Measurements from ENCODE around the gene MTOR. TPM values are rescaled to one million over a fixed set of nuclear protein-coding genes. Genes with fewer than 3 reads are reported as not detected.
"Not testable (repeated sequence)": the region's sequence is repeated elsewhere in the genome, so short reads cannot be mapped to it uniquely, and the experiment has no call there.

Gene MTOR
- total and polyA plus RNA-seq, 2 of the 8 experiments (the other 6 are each of a cell fraction or from before 2014, with no cell fraction given), result 44.2 to 76.8 TPM

GRCh38 chr1:11179749-11180148 is 82.6 kb downstream of the MTOR start:
- ChIA-PET POLR2A (ENCODE audit: partially characterized antibody) (interaction anchor here (0.6 to 0.9 kb wide), 4 partner anchors 10 to 142 kb away, joined by 3 to 5 read pairs (median 3); partner anchors contain the start of gene EXOSC10), CTCF (ENCODE audit: partially characterized antibody) (interaction anchor here (1.2 kb wide), 2 partner anchors 62 to 142 kb away, joined by 3 to 5 read pairs; no protein-coding TSS in a partner anchor)
- not testable (repeated sequence) for H2AK5ac ChIP-seq (ENCODE audit: low read depth, low read length); H4K20me1 ChIP-seq (replicated peaks in 1 of 2; ENCODE audit: control insufficient read depth in 1 of 2, insufficient read depth in 2 of 2, low read length in 2 of 2); H3K27ac ChIP-seq (ENCODE audit: low read depth, low read length); H2BK20ac ChIP-seq (ENCODE audit: low read length); H3K9me3 ChIP-seq (ENCODE audit: insufficient read depth in 2 of 2, low read depth in 1 of 2, low read length in 1 of 2); H3K4ac ChIP-seq (replicated peaks; ENCODE audit: insufficient read length, low read depth, low read length); H2BK12ac ChIP-seq (ENCODE audit: low read depth, low read length); H4K91ac ChIP-seq (replicated peaks; ENCODE audit: insufficient read length, low read length); H3K79me2 ChIP-seq (ENCODE audit: control insufficient read depth in 1 of 2, insufficient read depth in 2 of 2, low read length in 2 of 2); H3K56ac ChIP-seq (replicated peaks; ENCODE audit: insufficient read length, low read depth, low read length); H3K4me3 ChIP-seq (ENCODE audit: extremely low read depth in 1 of 4, insufficient read depth in 2 of 4, low read depth in 3 of 4, low read length in 4 of 4); DNase-seq (ENCODE audit: low read depth in 1 of 2, low spot score in 2 of 2); H2BK15ac ChIP-seq (ENCODE audit: low read length); H3K9ac ChIP-seq (replicated peaks in 1 of 4; ENCODE audit: extremely low read depth in 1 of 4, low read depth in 3 of 4, low read length in 3 of 4); FAIRE-seq; H3K23ac ChIP-seq (ENCODE audit: insufficient read length); H3K14ac ChIP-seq (ENCODE audit: insufficient read length); H4K8ac ChIP-seq (ENCODE audit: extremely low read depth, insufficient read depth, low read length); H3K4me2 ChIP-seq (ENCODE audit: insufficient read depth in 1 of 2, low read depth in 2 of 2, low read length in 2 of 2); H3K23me2 ChIP-seq (ENCODE audit: low read depth, low read length); H4K5ac ChIP-seq (ENCODE audit: insufficient read length, low read depth, low read length); H3K27me3 ChIP-seq (replicated peaks in 1 of 4; ENCODE audit: control insufficient read depth in 3 of 4, extremely low read depth in 1 of 4, insufficient read depth in 3 of 4, low read length in 3 of 4); H3K36me3 ChIP-seq (ENCODE audit: control insufficient read depth in 2 of 4, insufficient read depth in 4 of 4, low read length in 3 of 4); H2BK120ac ChIP-seq (replicated peaks; ENCODE audit: low read depth, low read length); H2BK5ac ChIP-seq (ENCODE audit: low read depth, low read length); H3K4me1 ChIP-seq (replicated peaks in 1 of 4; ENCODE audit: control insufficient read depth in 3 of 4, insufficient read depth in 4 of 4, low read length in 3 of 4); H2AFZ ChIP-seq (ENCODE audit: low read length); H3K79me1 ChIP-seq (ENCODE audit: low read depth, low read length); H3K18ac ChIP-seq (ENCODE audit: extremely low read depth, low read length)
- 98% methylated on average over 3 of the region's 3 CpGs; no CpG with 5 or more reads in 1 of the 2 experiments for WGBS, 2 experiments (ENCODE audit: extremely low coverage in 1 of 2, insufficient coverage in 1 of 2, insufficient read length in 1 of 2, insufficient replicate concordance in 2 of 2, low coverage in 1 of 2, low lambda C conversion rate in 2 of 2, missing lambda C conversion rate in 1 of 2)

Data from H1 (cell line).